Thyroid gland (tissue), 4 donors: ENCODE results near the gene NUP85. TPM values are rescaled to one million over a fixed set of nuclear protein-coding genes. Genes with fewer than 3 reads are reported as not detected.
A peak's percentile ranks its signal among the peaks of the same experiment; 100 is the strongest.

Source experiments
- DNase-seq, 2 donors: peaks; one replicate each; pipeline ENCODE4 v3.0.0-alpha.2; 2019
- H3K27ac ChIP-seq, 3 donors: fragments of 200-600 bp; sonication (generic); 1 replicate in 2 of 3; 2 replicates in 1 of 3; pipeline ENCODE4 v1.5.1; 2016 to 2019; ENCODE audit warnings: mild to moderate bottlenecking in 1 of 3, moderate library complexity in 1 of 3
- H3K27me3 ChIP-seq: fragments of 200-600 bp; sonication (generic); one replicate; pipeline ENCODE4 v1.5.1; 2019
- H3K36me3 ChIP-seq, 2 donors: fragments of 200-600 bp; sonication (generic); one replicate each; pipeline ENCODE4 v1.5.1; 2016 to 2019
- H3K4me1 ChIP-seq, 2 donors: fragments of 200-600 bp; sonication (generic); one replicate each; pipeline ENCODE4 v1.5.1; 2017 to 2019
- H3K4me3 ChIP-seq, 3 donors: fragments of 200-600 bp; sonication (generic); replicated peaks in 1 of 3; 1 replicate in 2 of 3; 2 replicates in 1 of 3; pipeline ENCODE4 v1.5.1; 2016; ENCODE audit warnings: mild to moderate bottlenecking in 1 of 3
- H3K9me3 ChIP-seq: fragments of 200-600 bp; sonication (generic); one replicate; pipeline ENCODE4 v1.5.1; 2017
- POLR2A ChIP-seq, 2 donors: fragments of 450-650 bp; IDR thresholded peaks; one replicate each; pipeline ENCODE4 v1.6.1; 2017; ENCODE audit warnings: antibody characterized with exemption in 2 of 2, mild to moderate bottlenecking in 2 of 2, moderate library complexity in 1 of 2
- WGBS, 2 donors: methylation state at CpG; one replicate each; pipeline ENCODE4 v1.1.5; 2017; 5-methylcytosine and 5-hydroxymethylcytosine counted together
- intact Hi-C: fragments of 100-400 bp; cut with DNase I; formaldehyde crosslinking; loops from one replicate; pipeline ENCODE4 v1.15.1; 2023
- total RNA-seq, 4 donors: library from RNA; depleted of rRNA; stranded (reverse); fragments of >200 nt; gene quantifications; one replicate each; pipeline ENCODE4 v1.2.3, GENCODE V29; 2016
- TF ChIP-seq, protein P1 (sequence below), 6 experiments: fragments of 200-600 bp in 3 of 6; fragments of 450-650 bp in 3 of 6; sonication (generic) in 3 of 6; IDR thresholded peaks; one replicate each; pipeline ENCODE4 v1.5.1; 2016 to 2019; ENCODE audit warnings: antibody characterized with exemption in 6 of 6, mild to moderate bottlenecking in 2 of 6, inconsistent platforms in 1 of 6, moderate library complexity in 1 of 6

NUP85 gene
- total RNA-seq, 4 donors from 2014 or later, result 24.7 to 31.7 (median 27.1) TPM

GRCh38 chr17:75261336-75262111, 56.0 kb downstream of the NUP85 start, which contains the start of the genes GGA3 and MRPS7:
Gene GGA3, minus strand, starts transcription at chr17:75261606. Its CDS starts 19 bp downstream, at chr17:75261587.
Gene MRPS7, plus strand, starts transcription at chr17:75261879. Its CDS starts 22 bp downstream, at chr17:75261901.
- H3K27me3 ChIP-seq, result no peaks in the 10 kb centered on the region
- peak within 1 kb of the TSS; percentile 43 to 99 (median 76) for H3K4me3 ChIP-seq
- H3K27ac ChIP-seq, result peak within 1 kb of the TSS; percentile 92 to 97 (median 96)
- DNase-seq, result peak; percentile 95 to 96
- no peaks in the 10 kb centered on the region for H3K9me3 ChIP-seq
- intact Hi-C loops, result no loop called here
- H3K4me1 ChIP-seq, result peaks cover 19 to 24% of the 10 kb centered on the region in 2 donors
- WGBS, 2 donors, result 0% methylated on average over 18 to 19 of the region's 69 CpGs
- peaks cover 12 to 18% of the 10 kb centered on the region in 2 donors for H3K36me3 ChIP-seq
- TF ChIP-seq POLR2A (IDR thresholded peaks at IDR 0.05), result peak; percentile 3 to 71
- TF ChIP-seq, protein P1, sequence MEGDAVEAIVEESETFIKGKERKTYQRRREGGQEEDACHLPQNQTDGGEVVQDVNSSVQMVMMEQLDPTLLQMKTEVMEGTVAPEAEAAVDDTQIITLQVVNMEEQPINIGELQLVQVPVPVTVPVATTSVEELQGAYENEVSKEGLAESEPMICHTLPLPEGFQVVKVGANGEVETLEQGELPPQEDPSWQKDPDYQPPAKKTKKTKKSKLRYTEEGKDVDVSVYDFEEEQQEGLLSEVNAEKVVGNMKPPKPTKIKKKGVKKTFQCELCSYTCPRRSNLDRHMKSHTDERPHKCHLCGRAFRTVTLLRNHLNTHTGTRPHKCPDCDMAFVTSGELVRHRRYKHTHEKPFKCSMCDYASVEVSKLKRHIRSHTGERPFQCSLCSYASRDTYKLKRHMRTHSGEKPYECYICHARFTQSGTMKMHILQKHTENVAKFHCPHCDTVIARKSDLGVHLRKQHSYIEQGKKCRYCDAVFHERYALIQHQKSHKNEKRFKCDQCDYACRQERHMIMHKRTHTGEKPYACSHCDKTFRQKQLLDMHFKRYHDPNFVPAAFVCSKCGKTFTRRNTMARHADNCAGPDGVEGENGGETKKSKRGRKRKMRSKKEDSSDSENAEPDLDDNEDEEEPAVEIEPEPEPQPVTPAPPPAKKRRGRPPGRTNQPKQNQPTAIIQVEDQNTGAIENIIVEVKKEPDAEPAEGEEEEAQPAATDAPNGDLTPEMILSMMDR (IDR thresholded peaks at IDR 0.05), result peak in 1 of 6 experiments; percentile 19

DNA sequence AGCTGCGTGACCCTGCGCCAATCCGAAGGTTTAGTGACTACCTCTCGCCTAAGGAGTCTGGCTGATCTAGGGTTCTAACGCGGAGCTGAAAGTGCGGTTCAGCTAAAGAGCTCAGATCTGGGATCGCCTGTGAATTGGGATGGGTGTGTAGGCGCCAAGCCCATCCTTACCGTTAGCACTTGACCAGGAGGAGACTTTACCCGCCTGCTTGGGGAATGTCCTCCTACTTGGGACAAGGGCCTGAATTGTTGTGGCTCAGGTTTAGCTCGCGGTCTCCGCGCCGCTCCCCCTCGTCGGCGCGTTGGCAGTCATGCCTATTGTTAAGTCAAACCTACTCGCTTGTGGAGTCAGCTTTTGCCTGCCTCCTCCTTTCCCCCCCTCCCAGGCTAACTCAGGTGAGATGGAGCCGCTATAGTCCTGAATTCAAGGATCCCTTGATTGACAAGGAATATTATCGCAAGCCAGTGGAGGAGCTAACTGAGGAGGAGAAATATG, 56.7 kb downstream of the NUP85 start:
- 0 to 3% methylated on average over 5 to 13 of the region's 23 CpGs for WGBS, 2 donors
- peaks cover 12 to 23% of the 10 kb centered on the region in 2 donors for H3K36me3 ChIP-seq
- peak in 1 of 2 donors; percentile 17 for DNase-seq
- peaks cover 19 to 24% of the 10 kb centered on the region in 2 donors for H3K4me1 ChIP-seq
- peak overlapping the region; percentile 19 to 99 (median 76) for H3K4me3 ChIP-seq
- no peaks in the 10 kb centered on the region for H3K9me3 ChIP-seq
- intact Hi-C loops, result no loop called here
- H3K27me3 ChIP-seq, result no peaks in the 10 kb centered on the region
- peak overlapping the region; percentile 92 to 97 (median 96) for H3K27ac ChIP-seq
- TF ChIP-seq, protein P1 (IDR thresholded peaks at IDR 0.05), result no peak
- TF ChIP-seq POLR2A (IDR thresholded peaks at IDR 0.05), result no peak

- whole genome bisulfite sequencing, 2 donors, result 95 to 96% methylated on average over 4 of the region's 4 CpGs
- Histone ChIP-seq H3K4me1 (peaks cover 19 to 24% of the 10 kb centered on the region in 2 donors), H3K4me3 (no peak overlapping the region), H3K27ac (no peak overlapping the region), H3K27me3 (no peaks in the 10 kb centered on the region), H3K9me3 (no peaks in the 10 kb centered on the region), H3K36me3 (peaks cover 12 to 23% of the 10 kb centered on the region in 2 donors)
- no peak for TF ChIP-seq POLR2A (IDR thresholded peaks at IDR 0.05)
- TF ChIP-seq, protein P1 (IDR thresholded peaks at IDR 0.05), result no peak
- intact Hi-C loops, result no loop called here
- DNase-seq, result no peak
Measured at GRCh38 chr17:75263055-75263454, 57.6 kb downstream of the NUP85 start.

GRCh38 chr17:75265614-75266315, 60.3 kb downstream of the NUP85 start:
- H3K9me3 ChIP-seq, result no peaks in the 10 kb centered on the region
- DNase-seq, result no peak

More at GRCh38 chr17:75265614-75266315, 60.3 kb downstream of the NUP85 start:
- peaks cover 11 to 14% of the 10 kb centered on the region in 2 donors for H3K4me1 ChIP-seq
- no peak overlapping the region for H3K27ac ChIP-seq
- H3K4me3 ChIP-seq, result no peak overlapping the region
- H3K27me3 ChIP-seq, result no peaks in the 10 kb centered on the region
- intact Hi-C loops, result no loop called here
- TF ChIP-seq, protein P1 (IDR thresholded peaks at IDR 0.05), result no peak
- no peak for TF ChIP-seq POLR2A (IDR thresholded peaks at IDR 0.05)
- 91 to 92% methylated on average over 15 to 17 of the region's 17 CpGs for WGBS, 2 donors
- peaks cover 12 to 23% of the 10 kb centered on the region in 2 donors for H3K36me3 ChIP-seq
